Thyroid gland (tissue), 4 donors: ENCODE data around the gene ABI3BP.

Experiments
- POLR2A ChIP-seq, 2 donors: fragments of 450-650 bp; IDR thresholded peaks; one replicate each; pipeline ENCODE4 v1.6.1; 2017; ENCODE audit warnings: antibody characterized with exemption in 2 of 2, mild to moderate bottlenecking in 2 of 2, moderate library complexity in 1 of 2
- TF ChIP-seq, protein P1 (sequence below), 6 experiments: fragments of 200-600 bp in 3 of 6; fragments of 450-650 bp in 3 of 6; sonication (generic) in 3 of 6; IDR thresholded peaks; one replicate each; pipeline ENCODE4 v1.5.1; 2016 to 2019; ENCODE audit warnings: antibody characterized with exemption in 6 of 6, mild to moderate bottlenecking in 2 of 6, inconsistent platforms in 1 of 6, moderate library complexity in 1 of 6

- TF ChIP-seq, protein P1, sequence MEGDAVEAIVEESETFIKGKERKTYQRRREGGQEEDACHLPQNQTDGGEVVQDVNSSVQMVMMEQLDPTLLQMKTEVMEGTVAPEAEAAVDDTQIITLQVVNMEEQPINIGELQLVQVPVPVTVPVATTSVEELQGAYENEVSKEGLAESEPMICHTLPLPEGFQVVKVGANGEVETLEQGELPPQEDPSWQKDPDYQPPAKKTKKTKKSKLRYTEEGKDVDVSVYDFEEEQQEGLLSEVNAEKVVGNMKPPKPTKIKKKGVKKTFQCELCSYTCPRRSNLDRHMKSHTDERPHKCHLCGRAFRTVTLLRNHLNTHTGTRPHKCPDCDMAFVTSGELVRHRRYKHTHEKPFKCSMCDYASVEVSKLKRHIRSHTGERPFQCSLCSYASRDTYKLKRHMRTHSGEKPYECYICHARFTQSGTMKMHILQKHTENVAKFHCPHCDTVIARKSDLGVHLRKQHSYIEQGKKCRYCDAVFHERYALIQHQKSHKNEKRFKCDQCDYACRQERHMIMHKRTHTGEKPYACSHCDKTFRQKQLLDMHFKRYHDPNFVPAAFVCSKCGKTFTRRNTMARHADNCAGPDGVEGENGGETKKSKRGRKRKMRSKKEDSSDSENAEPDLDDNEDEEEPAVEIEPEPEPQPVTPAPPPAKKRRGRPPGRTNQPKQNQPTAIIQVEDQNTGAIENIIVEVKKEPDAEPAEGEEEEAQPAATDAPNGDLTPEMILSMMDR (IDR thresholded peaks at IDR 0.05), result no peak
- TF ChIP-seq POLR2A (IDR thresholded peaks at IDR 0.05), result no peak
These were observed 211.9 kb downstream of the ABI3BP start for GRCh38 chr3:100781301-100781700.
